GM10266 (cell line): ENCODE results near the gene SDK1.

Experiments used
- DNase-seq: peaks from one replicate; pipeline ENCODE4 v3.0.0; 2012; ENCODE audit errors: extremely low spot score
- TF ChIP-seq, protein P1 (sequence below): IDR thresholded peaks from 2 replicates; pipeline ENCODE4 v1.5.1; 2012; ENCODE audit warnings: mild to moderate bottlenecking, low read depth; ENCODE audit not compliant: control insufficient read depth, insufficient read depth; ENCODE audit errors: missing control alignments

Gene SDK1

DNA sequence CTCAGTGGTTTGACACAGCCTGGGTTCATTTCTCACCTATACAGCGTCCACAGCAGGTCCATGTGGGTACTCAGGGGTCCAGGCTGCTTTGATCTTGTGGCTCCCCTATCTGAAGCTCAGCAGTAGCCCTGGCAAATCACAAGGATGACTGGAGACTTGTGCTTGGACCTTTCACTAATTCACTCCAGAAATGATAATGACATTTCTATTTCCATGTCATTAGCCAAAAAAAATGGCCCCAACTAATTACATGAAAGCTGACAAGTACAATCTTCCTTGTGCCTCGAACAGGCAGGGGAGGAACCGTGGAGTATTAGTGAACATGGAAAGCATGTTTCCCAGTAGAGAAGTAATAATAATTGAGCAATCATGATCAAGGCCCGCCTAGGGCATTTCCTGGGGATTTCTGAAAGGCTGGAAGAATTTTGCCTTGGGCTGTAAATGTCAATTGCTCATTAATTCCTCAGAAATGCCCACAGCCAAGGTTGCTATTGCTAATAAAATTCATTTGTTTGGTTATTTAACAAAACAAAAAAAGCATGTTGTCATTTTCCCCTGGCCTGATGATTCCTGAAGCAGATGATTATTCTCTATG, 586.1 kb downstream of the SDK1 start:
- TF ChIP-seq, protein P1, sequence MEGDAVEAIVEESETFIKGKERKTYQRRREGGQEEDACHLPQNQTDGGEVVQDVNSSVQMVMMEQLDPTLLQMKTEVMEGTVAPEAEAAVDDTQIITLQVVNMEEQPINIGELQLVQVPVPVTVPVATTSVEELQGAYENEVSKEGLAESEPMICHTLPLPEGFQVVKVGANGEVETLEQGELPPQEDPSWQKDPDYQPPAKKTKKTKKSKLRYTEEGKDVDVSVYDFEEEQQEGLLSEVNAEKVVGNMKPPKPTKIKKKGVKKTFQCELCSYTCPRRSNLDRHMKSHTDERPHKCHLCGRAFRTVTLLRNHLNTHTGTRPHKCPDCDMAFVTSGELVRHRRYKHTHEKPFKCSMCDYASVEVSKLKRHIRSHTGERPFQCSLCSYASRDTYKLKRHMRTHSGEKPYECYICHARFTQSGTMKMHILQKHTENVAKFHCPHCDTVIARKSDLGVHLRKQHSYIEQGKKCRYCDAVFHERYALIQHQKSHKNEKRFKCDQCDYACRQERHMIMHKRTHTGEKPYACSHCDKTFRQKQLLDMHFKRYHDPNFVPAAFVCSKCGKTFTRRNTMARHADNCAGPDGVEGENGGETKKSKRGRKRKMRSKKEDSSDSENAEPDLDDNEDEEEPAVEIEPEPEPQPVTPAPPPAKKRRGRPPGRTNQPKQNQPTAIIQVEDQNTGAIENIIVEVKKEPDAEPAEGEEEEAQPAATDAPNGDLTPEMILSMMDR = no peak
- DNase-seq = no peak

DNA sequence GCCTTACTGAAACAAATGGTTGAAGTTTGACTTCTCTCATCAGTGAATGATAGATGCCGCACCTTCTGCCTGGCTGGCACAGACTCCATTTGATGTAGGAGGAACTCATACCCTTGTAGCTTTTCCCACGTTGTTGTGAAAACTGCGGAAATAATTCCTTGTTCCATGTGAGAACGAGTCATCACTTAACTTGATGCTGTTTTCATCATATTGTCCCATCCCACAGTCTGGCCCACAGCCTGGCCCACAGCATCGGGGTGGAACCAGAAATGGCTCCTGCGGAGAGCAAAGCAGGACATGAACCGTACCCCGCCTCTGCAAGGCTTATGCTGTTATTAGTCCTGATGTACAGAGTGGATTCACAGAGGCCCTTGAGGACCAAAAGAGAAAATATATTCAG, 587.0 kb downstream of the SDK1 start:
- DNase-seq = no peak
- TF ChIP-seq, protein P1 = no peak

DNA sequence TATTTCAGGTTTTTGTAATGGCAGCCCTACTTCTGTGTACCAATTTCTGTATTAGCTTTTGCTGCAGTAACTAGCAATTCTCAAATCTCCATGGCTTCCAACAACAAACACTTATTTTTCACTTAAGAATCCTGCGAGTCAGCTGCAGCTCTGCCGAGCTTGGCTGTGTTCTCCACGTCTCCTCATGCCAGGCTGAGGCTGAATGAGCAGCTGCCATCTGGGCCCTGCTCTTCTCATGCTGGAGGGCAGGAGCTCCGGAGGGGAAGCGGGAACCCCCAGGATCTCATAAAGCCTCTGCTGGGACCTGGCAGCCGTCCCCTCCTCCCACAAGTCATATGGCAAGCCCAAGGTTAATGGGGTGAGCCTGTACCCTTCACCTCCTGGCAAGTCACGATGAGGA, 591.1 kb downstream of the SDK1 start:
- TF ChIP-seq, protein P1 = no peak
- DNase-seq = no peak

DNA sequence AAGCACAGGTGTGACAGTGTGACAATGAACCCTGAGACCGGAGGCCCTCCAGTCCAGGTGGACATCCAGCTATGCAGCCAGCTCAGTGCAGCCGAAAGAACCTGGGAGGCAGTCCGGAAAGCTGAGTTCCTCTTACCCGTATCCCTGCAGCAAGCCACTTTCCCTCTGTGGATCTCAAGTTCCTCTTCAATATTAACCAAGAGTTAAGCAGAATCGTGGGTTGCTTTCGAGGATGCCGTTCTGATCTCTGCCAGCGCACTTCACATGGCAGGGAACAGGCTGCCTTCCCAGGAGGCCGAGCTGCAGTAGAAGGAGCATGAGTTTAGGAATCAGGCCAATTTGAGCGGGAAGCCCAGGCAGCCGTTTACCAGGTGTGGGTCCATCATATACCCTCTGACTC, 591.6 kb downstream of the SDK1 start:
- DNase-seq = no peak

DNA sequence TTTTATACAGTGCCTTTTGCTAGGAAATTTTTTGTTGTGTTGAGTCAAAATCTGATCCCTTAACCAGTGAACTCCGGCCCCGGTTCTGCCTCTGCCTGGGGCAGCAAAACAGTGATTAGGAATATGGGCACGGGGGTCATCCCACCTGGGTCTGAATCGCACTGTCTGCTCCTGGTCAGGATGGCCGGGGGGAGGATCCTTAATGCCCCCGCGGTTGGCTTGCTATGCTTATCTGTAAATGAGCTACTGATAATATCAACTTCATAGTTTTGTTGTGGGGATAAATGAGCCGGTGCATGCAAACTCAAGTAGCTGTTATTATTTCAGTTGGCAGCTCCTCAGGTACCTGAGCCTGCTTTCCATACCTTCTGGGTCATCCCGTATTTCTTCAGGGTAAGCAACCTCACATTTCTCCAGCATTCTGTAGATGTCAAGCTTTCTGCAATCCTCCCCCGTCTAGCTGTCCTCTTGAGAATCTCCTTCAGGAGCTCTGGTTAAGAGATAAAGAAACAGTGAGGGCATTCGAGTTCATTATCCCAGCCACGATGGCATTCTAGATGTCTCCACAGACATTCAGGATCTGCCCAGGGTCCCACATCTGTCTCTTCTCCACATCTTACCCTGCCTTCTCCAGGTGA, 592.2 kb downstream of the SDK1 start:
- TF ChIP-seq, protein P1 = no peak
- DNase-seq = no peak

More for the DNA sequence above, 591.6 kb downstream of the SDK1 start:
- TF ChIP-seq, protein P1 = no peak

DNA sequence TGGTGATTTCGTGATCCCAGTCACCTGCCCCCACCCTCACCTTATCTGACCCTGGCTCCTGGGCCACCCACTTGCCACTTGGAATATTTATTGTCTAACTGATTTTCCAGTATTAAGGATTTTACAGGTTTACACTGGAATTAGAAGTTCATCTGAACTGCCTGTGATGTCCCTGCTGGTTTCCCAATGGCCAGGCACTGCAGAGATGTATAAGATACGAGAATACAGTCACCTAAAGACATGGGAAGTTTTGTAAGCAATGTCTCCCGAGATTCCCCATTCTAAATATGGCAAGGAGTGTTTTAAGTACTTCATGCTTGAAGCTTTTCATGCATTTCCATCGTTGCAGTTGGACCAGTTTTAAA, 592.7 kb downstream of the SDK1 start:
- no peak for DNase-seq
- TF ChIP-seq, protein P1 = no peak

DNA sequence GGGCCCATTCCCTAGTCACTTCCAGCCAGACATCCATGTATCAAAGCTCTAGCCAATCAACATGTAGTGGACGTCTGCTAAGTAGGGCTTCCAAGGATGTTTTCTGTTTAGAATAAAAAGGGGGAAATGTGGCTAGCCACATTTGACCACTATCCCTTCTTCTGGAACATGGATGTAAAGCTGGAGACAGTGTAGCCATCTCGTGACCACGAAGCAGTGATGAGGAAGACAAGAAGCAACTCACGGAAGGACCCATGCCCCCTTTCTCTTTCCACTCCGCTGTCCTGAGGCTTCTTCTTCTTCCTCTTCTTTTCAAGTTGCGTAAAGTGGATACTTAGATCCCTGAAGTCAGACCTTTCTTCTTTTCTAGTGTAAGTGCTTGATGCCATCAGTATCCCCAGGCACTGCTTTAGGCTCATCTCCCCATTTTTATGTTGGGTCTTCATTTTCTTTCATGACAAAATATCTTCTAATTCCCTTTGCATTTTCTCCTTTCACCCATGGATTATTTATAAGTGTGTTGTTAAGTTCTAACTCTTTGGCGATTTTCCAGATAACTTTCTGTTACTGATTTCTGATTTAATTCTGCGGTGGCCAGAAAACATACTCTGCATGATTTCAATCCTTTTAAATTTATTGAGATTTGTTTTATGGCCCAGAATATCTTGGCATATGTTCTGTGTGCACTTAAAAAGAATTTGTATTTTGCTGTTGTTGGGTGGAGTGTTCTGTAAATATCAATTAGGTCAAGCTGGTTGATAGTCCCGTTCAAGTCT, 594.5 kb downstream of the SDK1 start:
- DNase-seq = no peak
- TF ChIP-seq, protein P1 = no peak
